Tibial nerve (tissue), 4 donors: ENCODE data around the gene SCFD1.

Source experiments
- CTCF ChIP-seq, 5 experiments: fragments of 200-600 bp in 3 of 5; fragments of 450-650 bp in 2 of 5; sonication (generic) in 3 of 5; IDR thresholded peaks; one replicate each; pipeline ENCODE4 v1.5.1; 2016 to 2019; ENCODE audit warnings: antibody characterized with exemption in 5 of 5, mild to moderate bottlenecking in 3 of 5, moderate library complexity in 2 of 5
- EP300 ChIP-seq, 2 donors: sonication (generic); formaldehyde crosslinking; IDR thresholded peaks; one replicate each; pipeline ENCODE4 v1.6.1; 2017; ENCODE audit warnings: antibody characterized with exemption in 2 of 2, mild to moderate bottlenecking in 1 of 2

- TF ChIP-seq CTCF (IDR thresholded peaks at IDR 0.05) (no peak), EP300 (IDR thresholded peaks at IDR 0.05) (no peak)
Observed at GRCh38 chr14:30630248-30630647, 8.1 kb downstream of the SCFD1 start.
